ENCODE data around the gene OR56A1. TPM values are rescaled to one million over a fixed set of nuclear protein-coding genes. Genes with fewer than 3 reads are reported as not detected.

The OR56A1 gene
- total and polyA plus RNA-seq, 2 of the 4 experiments (the other 2 are of a cell fraction), result not detected

- no peak for DNase-seq
- no peaks in the 10 kb centered on the region for H3K36me3 ChIP-seq (ENCODE audit: control insufficient read depth, insufficient read depth, low read length)
- in situ Hi-C loops (cut with MboI; ENCODE audit: low sequenced_read_pairs), result no loop called here
- H3K14ac ChIP-seq (replicated peaks; ENCODE audit: low read depth, low read length), result no peak overlapping the region
- no peak overlapping the region for H3K9ac ChIP-seq (ENCODE audit: low read depth, low read length)
- no peaks in the 10 kb centered on the region for H3K4me1 ChIP-seq (ENCODE audit: control insufficient read depth, insufficient read depth, low read length)
- H2BK5ac ChIP-seq (ENCODE audit: low read depth, low read length, poor library complexity, severe bottlenecking), result no peak overlapping the region
- no peaks in the 10 kb centered on the region for H3K9me1 ChIP-seq (ENCODE audit: insufficient read depth, low read length)
- H4K8ac ChIP-seq (ENCODE audit: low read depth in 2 of 2, low read length in 2 of 2), result no peak overlapping the region
- no peak overlapping the region for H3K23ac ChIP-seq (ENCODE audit: low read depth, low read length)
- no peak overlapping the region for H2AFZ ChIP-seq (replicated peaks; ENCODE audit: low read length, poor library complexity)
- H2BK120ac ChIP-seq (ENCODE audit: low read depth, low read length), result no peak overlapping the region
- H4K5ac ChIP-seq (ENCODE audit: low read depth, low read length), result no peak overlapping the region
- no peak overlapping the region for H2AK9ac ChIP-seq (replicated peaks; ENCODE audit: low read depth, low read length, poor library complexity)
- no peak overlapping the region for H3K4me3 ChIP-seq (ENCODE audit: insufficient read depth, low read depth, low read length)
- no peak overlapping the region for H3K4me2 ChIP-seq (ENCODE audit: low read depth, low read length)
- H2AK5ac ChIP-seq (ENCODE audit: low read depth, low read length), result no peak overlapping the region
- ChIA-PET CTCF (no interaction called here), POLR2A (ENCODE audit: unreplicated experiment) (no interaction called here)
- 0 out of 2 replicates have a peak, but pooled peaks have one; percentile 22 for TF ChIP-seq CEBPB (IDR thresholded peaks at IDR 0.05; ENCODE audit: low read depth, low read length)
- no peak for TF ChIP-seq MAZ (IDR thresholded peaks at IDR 0.05; ENCODE audit: borderline replicate concordance, low read depth, low read length)
- no peak overlapping the region for H3K56ac ChIP-seq (ENCODE audit: extremely low read depth, insufficient read depth, low read length)
- H2BK20ac ChIP-seq (ENCODE audit: low read depth, low read length), result no peak overlapping the region
- H3K4ac ChIP-seq (ENCODE audit: low read depth, low read length), result no peak overlapping the region
- H3K9me3 ChIP-seq (ENCODE audit: control insufficient read depth, insufficient read depth, low read length), result no peaks in the 10 kb centered on the region
- H3K27me3 ChIP-seq (ENCODE audit: control insufficient read depth, insufficient read depth, low read length), result no peaks in the 10 kb centered on the region
- H4K91ac ChIP-seq (ENCODE audit: insufficient read depth, low read depth, low read length), result no peak overlapping the region
- ATAC-seq (ENCODE audit: low read depth), result no peak
- H3K79me1 ChIP-seq (ENCODE audit: low read depth in 1 of 2, low read length in 2 of 2), result no peaks in the 10 kb centered on the region
- intact Hi-C loops (cut with micrococcal nuclease), result no loop called here
- H4K20me1 ChIP-seq (ENCODE audit: insufficient read depth, low read length), result no peaks in the 10 kb centered on the region
- no TSS peak for BruUV-seq (replicated peaks)
- H2BK15ac ChIP-seq (ENCODE audit: low read depth, low read length), result no peak overlapping the region
- no peak overlapping the region for H3K27ac ChIP-seq (ENCODE audit: insufficient read depth, low read length)
- H3K18ac ChIP-seq (ENCODE audit: low read depth, low read length), result no peak overlapping the region
- dilution Hi-C loops (cut with HindIII; ENCODE audit: low sequenced_read_pairs, unreplicated experiment), result no loop called here
Measured at GRCh38 chr11:6055569-6055968, 25.0 kb upstream of the OR56A1 start.

Data from IMR-90 (cell line).